CD4-positive, alpha-beta T cell treated with Interleukin-15 for 4 hours (primary cell): Measurements from ENCODE around the gene UBE2F.

Source experiments
- DNase-seq: peaks from one replicate; pipeline ENCODE4 v3.0.0-alpha.2; 2020; ENCODE audit warnings: low spot score

The UBE2F gene

DNA sequence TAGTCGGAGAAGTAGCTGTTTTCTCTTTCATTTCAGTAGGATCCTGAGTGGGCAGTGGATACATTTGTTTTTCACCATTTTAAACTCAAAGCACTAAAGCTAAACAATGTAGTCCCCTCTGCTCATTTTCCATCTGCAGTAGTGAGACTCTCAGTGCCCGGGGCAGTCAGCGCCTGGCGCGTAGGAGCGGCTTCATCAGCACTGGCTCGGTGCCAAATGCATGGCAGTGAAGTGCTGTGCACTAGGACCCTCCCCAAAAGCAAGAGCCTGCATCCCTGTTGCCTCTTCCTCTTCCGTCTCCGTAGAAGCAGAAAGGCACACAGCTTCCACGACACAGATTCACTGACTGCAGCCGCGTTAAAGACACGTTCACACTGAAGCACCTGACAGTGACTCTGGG is 114.3 kb downstream of the UBE2F start:
- no peak for DNase-seq

DNA sequence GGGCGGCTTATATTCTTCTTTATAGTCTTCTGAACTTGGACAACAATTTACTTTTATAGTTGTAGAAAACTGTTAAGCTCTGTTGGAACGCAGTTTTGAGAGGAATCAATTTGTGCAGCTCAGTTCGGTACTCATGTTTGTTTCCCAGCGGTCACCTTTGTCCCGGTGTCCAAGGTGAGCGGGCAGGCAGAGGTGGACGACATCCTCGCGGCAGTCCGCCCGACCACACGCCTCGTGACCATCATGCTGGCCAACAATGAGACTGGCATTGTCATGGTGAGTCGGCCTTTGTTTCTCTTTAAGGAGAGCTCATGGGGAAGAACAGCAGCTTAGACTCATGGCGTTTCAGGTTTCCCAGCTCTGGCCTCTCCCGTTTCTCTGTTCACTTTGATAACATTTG is 114.7 kb downstream of the UBE2F start:
- no peak for DNase-seq

DNA sequence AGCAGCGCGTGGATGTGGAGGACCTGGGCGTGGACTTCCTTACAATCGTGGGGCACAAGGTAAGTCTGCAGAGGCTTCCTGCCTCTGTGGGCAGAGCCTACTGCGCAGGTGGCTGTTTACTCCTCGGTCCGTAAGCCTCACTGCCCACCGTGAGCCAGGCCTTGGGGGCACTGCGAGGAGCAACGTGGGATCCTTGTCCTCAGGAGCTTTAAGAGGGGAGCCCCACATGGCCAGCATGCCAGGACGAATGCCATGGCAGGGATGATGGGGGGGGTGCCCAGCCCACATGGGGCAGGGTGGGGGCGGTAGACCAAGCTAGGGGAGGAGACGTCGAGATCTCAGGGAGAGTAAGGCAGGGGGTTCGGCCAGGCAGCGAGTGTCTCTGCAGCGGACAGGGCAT is 115.3 kb downstream of the UBE2F start:
- no peak for DNase-seq

DNA sequence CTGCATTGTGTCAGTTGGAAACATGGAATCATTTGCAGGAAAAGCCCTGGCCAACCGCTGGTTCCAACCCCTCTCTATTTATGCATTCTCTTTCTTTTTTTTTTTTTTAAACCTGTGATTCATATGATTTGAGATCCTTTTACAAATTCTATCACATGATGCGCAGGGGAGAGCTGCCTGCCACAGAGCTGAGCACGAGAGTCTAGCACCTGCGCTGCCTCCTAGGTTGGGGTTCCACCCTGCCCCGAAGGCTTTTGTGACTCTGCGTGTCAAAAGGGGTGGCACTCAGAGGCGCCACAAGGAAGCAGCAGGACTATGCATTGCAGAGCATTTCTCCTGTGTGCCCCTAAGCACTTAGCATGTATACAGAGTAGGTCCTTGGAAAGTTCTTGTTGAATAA is 116.0 kb downstream of the UBE2F start:
- no peak for DNase-seq

DNA sequence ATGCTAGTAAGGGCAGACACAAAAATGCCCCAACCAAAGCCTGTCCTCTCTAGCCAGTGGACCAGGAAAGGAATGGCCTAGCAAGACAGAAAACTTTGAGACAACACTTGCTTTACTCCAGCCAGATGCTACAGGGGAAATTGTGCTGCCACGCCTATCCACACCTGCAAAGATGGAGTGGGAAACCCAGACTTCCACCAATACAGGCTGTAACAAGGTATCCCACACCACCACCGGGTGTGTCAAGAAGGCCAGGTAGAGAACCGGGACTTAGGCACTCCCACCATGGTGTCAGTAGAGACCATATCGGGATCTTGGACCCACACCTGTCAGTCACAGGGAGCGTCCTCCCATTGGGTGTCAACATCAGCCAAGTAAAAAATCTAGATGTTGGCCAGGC is 117.1 kb downstream of the UBE2F start:
- no peak for DNase-seq

DNA sequence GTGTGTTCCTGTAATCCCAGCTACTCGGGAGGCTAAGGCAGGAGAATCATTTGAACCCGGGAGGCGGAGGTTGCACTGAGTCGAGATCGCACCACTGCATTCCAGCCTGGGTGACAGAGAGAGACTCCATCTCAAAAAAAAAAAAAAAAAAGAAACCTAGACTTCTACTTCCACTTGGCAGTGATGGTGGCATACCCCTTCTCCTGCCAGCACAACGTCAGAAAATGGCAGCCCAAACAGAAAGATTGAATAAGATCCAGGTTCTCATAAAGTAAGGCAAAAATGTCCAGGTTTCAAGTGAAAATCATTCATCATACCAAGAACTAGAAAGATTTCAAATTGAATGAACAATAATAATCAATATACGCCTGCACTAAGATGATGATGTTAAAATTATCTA is 117.9 kb downstream of the UBE2F start:
- no peak for DNase-seq

DNA sequence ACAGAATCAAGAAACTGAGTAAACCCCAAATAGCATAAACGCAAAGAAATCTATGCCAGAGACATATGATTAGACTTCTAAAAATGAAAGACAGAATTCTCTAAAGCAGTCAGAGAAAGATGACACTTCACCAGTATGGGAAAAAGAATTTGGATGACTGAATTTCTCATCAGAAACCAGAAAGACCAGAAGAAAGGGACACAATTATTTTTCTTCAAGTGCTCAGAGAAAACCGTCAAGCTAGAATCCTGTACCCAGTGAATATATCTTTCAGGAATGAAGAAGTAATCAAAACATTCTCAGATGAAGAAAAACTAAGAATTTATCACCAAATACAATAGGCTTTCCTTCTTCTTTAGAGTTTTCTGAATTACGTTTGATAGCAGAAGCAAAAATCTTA is 119.1 kb downstream of the UBE2F start:
- DNase-seq = no peak

DNA sequence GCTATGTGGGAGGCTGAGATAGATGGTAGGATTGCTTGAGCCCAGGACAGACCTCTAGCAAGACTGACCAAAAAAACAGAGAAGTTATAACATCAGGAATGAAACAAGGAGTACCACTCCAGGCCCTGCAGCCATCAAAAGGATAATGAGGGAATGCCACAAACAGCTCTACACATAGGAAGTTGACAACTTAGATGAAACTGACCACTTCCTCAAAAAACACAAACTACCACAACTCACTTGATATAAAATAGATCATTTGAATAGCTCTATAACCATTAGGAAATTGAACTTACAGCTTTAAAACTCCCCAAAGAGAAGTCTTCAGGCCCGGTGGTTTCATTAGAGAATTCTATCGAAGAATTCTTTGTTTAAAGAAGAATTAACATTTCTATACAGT is 120.4 kb downstream of the UBE2F start:
- no peak for DNase-seq

DNA sequence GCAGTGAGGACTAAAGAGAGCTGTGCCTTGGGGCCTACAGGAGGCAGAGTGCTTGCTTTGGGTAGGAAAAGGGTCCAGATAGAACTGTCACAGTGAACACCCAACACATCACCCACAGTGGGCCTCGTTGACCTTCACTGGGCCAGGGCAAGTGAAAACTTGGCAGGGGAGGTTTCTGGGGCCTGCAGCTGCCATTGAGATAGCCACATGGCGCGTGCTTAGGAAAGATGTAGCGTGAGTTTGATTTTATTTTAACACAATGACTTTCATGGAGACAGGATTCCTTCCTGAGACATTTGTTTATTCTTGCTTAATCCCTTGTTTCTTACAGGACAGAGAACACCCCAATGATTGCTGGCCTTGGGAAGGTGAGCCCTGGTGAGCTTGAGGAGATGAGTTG is 124.1 kb downstream of the UBE2F start:
- DNase-seq = no peak

DNA sequence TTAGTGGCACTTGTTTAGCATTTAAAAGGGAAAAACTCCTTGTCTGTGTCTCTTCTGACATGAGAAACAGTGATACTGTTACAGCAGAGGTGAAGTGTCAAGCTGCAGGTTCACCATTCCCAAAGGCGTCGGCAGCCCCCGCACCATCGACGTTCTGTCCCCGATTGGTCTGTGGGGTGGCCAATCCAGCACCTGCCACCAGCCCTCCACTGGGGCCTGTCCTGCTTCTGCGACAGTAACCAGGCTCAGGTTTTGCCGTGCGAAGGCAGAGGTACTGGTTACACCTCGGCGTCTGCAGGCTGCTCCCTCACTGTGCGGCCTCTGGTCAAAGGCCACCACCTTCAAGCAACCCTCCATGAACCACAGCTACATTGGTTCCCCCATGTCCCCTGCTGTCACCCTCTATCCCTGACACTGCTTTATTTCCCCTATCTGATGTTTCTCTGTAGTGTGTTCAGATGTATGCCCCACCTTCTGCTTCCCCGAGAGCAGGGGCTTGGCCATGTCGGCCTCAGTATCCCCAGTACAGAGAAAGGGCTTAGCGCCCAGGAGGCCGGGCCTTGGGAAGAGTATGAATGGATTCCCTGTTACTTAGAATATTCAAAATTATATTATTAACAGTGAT is 124.7 kb downstream of the UBE2F start:
- no peak for DNase-seq
